ENCODE data around the gene ARHGEF33.
"Not testable (repeated sequence)": the region's sequence is repeated elsewhere in the genome, so short reads cannot be mapped to it uniquely, and the experiment has no call there.

ARHGEF33 gene

DNA sequence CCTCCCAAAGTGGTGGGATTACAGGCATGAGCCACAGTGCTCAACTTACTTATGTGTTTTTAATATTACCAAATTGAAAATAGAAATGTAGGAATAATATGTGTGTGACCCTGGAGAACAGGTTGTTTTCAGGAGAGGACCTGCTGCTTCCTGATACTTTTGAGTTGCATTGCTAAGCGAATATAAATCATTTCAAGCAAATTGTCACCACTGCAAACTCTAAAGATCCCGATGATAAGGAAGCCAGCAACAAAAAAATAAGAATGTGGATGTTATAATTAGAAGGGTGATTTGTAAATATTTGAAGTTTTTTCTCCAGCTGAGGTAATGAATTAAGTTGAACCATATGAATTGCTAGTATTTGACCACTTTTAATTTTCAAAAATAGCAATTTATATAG is 40.9 kb downstream of the ARHGEF33 start:
- H3K4me3 Mint-ChIP-seq, result no peak overlapping the region
- no peaks in the 10 kb centered on the region for H3K9me3 Mint-ChIP-seq
- H3K36me3 Mint-ChIP-seq (ENCODE audit: low read depth), result no peaks in the 10 kb centered on the region
- intact Hi-C loops (cut with micrococcal nuclease), result no loop called here
- peaks cover 5% of the 10 kb centered on the region for H3K4me1 Mint-ChIP-seq (ENCODE audit: low read depth)
- no peak overlapping the region for H3K27ac Mint-ChIP-seq
- H3K27me3 Mint-ChIP-seq, result peaks cover 1% of the 10 kb centered on the region

DNA sequence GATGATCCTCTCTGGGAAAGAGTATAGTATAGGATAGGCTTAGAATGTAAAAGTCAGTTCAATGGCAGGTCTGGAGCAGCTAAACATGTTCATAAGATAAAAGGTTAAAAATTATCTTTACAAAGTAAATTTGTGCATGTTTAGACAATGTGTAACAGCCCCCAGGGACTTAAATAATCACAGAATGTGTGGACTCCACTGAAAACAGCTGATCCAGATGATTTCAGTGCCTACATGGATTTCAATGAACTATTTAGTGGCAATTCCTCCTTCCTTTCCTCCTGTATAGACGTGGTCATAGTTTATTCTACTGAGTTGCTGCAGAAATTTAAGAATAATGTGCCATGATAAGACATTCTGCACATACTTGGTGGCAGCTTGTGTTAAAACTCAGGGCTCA is 42.9 kb downstream of the ARHGEF33 start:
- H3K36me3 Mint-ChIP-seq (ENCODE audit: low read depth), result no peaks in the 10 kb centered on the region
- H3K4me1 Mint-ChIP-seq (ENCODE audit: low read depth), result peaks cover 5% of the 10 kb centered on the region
- no peak overlapping the region for H3K27ac Mint-ChIP-seq
- H3K9me3 Mint-ChIP-seq, result no peaks in the 10 kb centered on the region
- intact Hi-C loops (cut with micrococcal nuclease), result no loop called here
- peaks cover 1% of the 10 kb centered on the region for H3K27me3 Mint-ChIP-seq
- no peak overlapping the region for H3K4me3 Mint-ChIP-seq

DNA sequence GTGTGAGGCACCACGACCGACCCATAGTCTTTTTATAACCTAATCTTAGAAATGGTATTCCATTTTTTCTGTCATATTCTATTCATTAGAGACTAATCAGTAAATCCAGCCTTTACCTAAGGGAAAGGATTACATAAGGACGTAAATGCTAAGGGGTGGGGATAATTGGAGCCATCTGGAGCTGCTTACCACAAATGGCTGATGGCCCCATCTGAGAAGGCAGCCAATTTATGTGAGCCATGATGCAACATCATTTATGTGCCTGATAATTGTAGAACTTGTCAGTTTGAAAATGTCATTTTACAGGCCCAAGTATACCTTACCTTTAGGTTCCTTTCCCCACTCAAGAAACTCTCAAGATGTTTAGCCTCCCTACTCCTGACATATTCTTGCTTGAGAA is 44.0 kb downstream of the ARHGEF33 start:
- Mint-ChIP-seq H3K36me3 (ENCODE audit: low read depth) (no peaks in the 10 kb centered on the region), H3K27me3 (peaks cover 1% of the 10 kb centered on the region)

DNA sequence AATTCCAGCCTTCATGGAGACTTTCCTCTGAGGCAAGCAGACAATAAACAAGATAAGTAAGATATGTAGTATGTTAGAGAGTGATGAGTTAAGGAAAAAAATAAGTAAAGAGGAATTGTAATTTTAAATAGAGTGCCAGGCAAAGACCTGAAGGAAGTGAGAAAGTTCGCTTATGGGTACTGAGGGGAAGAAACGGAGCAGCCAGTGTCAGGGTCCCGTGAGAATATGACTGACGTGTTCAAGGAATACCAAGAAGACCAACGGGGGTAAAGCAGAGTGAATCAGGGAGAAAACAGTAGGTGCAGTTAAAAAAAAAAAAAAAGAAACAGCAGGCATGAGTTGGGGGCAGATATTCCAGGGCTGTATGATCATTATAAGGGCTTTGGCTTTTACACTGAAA is 45.1 kb downstream of the ARHGEF33 start:
- H3K27ac Mint-ChIP-seq, result no peak overlapping the region
- no peaks in the 10 kb centered on the region for H3K36me3 Mint-ChIP-seq (ENCODE audit: low read depth)
- intact Hi-C loops (cut with micrococcal nuclease), result no loop called here
- H3K9me3 Mint-ChIP-seq, result no peaks in the 10 kb centered on the region
- peaks cover 1% of the 10 kb centered on the region for H3K27me3 Mint-ChIP-seq
- H3K4me1 Mint-ChIP-seq (ENCODE audit: low read depth), result peaks cover 5% of the 10 kb centered on the region
- H3K4me3 Mint-ChIP-seq, result no peak overlapping the region

More for the DNA sequence above, 44.0 kb downstream of the ARHGEF33 start:
- intact Hi-C loops (cut with micrococcal nuclease), result no loop called here
- Mint-ChIP-seq H3K4me1 (ENCODE audit: low read depth) (peaks cover 5% of the 10 kb centered on the region), H3K27ac (no peak overlapping the region), H3K4me3 (no peak overlapping the region), H3K9me3 (no peaks in the 10 kb centered on the region)

DNA sequence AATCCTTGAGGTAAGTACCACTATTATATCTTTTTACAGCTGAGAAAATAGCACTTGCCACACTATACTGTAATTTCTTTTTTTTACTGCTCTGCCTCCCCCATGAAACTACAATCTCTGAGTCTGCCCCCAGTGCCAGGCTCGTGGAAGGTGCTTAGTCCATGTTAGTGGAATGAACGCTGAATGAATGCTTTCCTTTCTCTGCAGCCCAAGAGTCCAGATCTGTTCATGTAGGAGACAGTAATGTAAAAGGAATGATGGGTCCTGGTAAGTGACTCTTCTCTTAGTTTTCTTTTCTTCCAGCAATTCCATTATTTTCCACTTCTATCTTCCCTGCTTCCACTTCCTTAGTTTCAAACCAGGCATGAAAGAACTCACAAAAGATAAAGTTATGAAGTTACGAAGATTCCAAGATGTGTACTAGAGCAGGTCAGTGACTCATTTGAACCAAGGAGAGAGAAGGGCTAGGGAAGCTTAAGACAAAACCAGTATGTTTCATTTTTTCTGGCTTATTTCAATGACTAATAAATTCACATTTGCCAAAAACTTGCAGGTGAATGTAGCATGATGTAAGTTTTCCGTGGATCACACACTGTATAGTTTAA is 46.0 kb downstream of the ARHGEF33 start:
- peaks cover 5% of the 10 kb centered on the region for H3K4me1 Mint-ChIP-seq (ENCODE audit: low read depth)
- no peak overlapping the region for H3K4me3 Mint-ChIP-seq
- no peaks in the 10 kb centered on the region for H3K36me3 Mint-ChIP-seq (ENCODE audit: low read depth)
- no peak overlapping the region for H3K27ac Mint-ChIP-seq
- H3K9me3 Mint-ChIP-seq, result no peaks in the 10 kb centered on the region
- intact Hi-C loops (cut with micrococcal nuclease), result no loop called here
- peaks cover 1% of the 10 kb centered on the region for H3K27me3 Mint-ChIP-seq

DNA sequence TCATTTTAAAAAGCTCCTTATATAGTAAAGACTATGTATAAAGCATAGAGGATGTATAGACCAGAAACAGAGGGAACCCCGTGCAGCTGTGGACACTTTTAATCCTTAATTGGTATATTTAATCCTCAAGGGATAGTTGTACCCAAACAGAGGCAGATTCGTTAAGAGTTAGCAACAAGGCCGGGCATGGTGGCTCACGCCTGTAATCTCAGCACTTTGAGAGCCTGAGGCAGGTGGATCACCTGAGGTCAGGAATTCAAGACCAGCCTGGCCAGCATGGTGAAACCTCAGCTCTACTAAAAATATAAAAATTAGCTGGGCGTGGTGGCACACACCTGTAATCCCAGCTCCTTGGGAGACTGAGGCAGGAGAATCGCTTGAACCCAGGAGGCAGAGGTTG is 46.8 kb downstream of the ARHGEF33 start:
- H3K27me3 Mint-ChIP-seq; intact Hi-C loops (cut with micrococcal nuclease); H3K4me3 Mint-ChIP-seq; H3K27ac Mint-ChIP-seq; H3K36me3 Mint-ChIP-seq (ENCODE audit: low read depth); H3K4me1 Mint-ChIP-seq (ENCODE audit: low read depth); H3K9me3 Mint-ChIP-seq: not testable (repeated sequence)

DNA sequence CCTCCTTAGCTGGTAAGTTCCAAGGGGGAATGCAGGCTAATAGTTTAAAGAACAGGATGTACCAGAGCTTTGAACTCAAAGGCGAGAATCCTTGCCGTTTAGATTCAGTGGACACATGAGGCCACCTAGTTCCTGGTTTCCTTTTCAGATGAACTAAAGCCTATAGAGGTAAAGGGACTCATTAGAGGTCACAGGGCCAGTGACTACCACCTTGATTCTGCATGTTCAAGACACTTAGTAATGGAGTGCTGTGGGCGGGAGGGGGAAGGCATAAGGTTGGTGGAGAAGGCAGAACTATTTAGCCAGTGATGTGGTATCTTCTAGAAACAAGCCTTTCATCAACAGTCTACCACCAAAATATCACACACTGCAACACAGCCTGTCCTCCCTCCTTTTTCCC is 47.9 kb downstream of the ARHGEF33 start:
- Mint-ChIP-seq H3K4me3 (no peak overlapping the region), H3K9me3 (no peaks in the 10 kb centered on the region), H3K36me3 (ENCODE audit: low read depth) (no peaks in the 10 kb centered on the region), H3K27ac (no peak overlapping the region), H3K4me1 (ENCODE audit: low read depth) (peaks cover 5% of the 10 kb centered on the region), H3K27me3 (peaks cover 4% of the 10 kb centered on the region)
- intact Hi-C loops (cut with micrococcal nuclease), result no loop called here

DNA sequence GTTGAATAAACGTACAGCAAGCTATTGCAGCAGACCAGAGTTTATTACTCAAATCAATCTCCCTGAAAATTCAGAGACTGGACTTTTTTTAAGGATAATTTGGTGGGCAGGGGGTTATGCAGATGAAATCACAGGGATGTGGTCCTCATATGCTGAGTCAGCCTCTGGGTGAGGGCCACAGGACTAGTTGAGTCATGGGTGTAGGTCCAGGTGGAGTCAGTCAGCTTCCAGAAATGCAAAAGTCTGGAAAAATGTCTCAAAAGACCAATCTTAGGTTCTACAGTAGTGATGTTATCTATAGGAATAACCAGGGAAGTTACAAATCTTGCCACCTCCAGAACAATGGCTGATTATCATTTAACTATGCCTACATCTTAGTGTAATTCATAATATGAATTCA is 51.1 kb downstream of the ARHGEF33 start:
- Mint-ChIP-seq H3K36me3 (ENCODE audit: low read depth) (no peaks in the 10 kb centered on the region), H3K4me1 (ENCODE audit: low read depth) (peaks cover 8% of the 10 kb centered on the region)
- intact Hi-C loops (cut with micrococcal nuclease), result no loop called here

DNA sequence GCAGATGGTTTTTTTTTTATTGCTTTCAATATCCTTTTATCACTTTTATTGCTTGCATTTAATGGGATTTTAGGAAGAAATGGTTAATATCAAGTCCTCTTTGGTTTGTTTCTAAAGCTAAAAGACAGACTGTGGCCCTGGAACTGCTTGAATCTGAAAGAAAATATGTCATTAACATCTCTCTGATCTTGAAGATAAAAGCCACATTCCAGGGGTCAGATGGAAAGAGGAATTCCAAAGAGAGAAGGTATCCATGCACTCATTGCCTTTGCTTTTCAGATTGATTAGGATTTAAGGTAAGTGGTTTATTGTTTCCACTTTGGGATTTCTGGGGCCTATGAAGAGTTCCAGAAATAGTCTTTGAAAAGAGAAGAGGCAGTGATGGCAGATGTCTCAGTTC is 54.1 kb downstream of the ARHGEF33 start:
- H3K27me3 Mint-ChIP-seq, result peaks cover 2% of the 10 kb centered on the region
- no peaks in the 10 kb centered on the region for H3K9me3 Mint-ChIP-seq
- H3K36me3 Mint-ChIP-seq (ENCODE audit: low read depth), result no peaks in the 10 kb centered on the region
- intact Hi-C loops (cut with micrococcal nuclease), result no loop called here
- H3K4me1 Mint-ChIP-seq (ENCODE audit: low read depth), result peaks cover 19% of the 10 kb centered on the region
- H3K27ac Mint-ChIP-seq, result no peak overlapping the region
- H3K4me3 Mint-ChIP-seq, result no peak overlapping the region

More for the DNA sequence above, 51.1 kb downstream of the ARHGEF33 start:
- Mint-ChIP-seq H3K4me3 (no peak overlapping the region), H3K27me3 (peaks cover 2% of the 10 kb centered on the region), H3K27ac (no peak overlapping the region), H3K9me3 (no peaks in the 10 kb centered on the region)

DNA sequence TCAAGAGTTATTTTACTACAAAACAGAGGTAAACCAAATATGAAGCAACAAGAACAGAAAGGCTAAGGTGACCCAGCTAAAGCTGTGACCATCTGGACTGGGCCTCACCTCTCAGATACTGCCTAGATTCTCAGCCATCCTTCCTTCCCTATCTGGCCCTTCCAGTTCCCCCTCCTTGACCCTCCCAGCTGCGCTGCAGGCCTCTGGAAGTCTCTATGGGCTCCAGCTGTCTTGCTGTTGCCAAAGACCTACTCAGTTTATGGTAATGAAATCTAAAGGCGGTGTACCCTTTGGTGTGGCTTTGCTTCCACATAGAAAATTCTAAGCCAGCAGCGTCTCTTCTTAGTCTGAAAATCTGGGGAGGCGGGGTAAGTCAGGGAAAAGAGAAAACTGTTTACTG is 55.7 kb downstream of the ARHGEF33 start:
- Mint-ChIP-seq H3K9me3 (peaks cover 11% of the 10 kb centered on the region), H3K4me3 (no peak overlapping the region), H3K4me1 (ENCODE audit: low read depth) (peaks cover 30% of the 10 kb centered on the region), H3K36me3 (ENCODE audit: low read depth) (no peaks in the 10 kb centered on the region), H3K27me3 (peaks cover 2% of the 10 kb centered on the region), H3K27ac (peak overlapping the region; percentile 69)
- intact Hi-C loops (cut with micrococcal nuclease), result no loop called here

DNA sequence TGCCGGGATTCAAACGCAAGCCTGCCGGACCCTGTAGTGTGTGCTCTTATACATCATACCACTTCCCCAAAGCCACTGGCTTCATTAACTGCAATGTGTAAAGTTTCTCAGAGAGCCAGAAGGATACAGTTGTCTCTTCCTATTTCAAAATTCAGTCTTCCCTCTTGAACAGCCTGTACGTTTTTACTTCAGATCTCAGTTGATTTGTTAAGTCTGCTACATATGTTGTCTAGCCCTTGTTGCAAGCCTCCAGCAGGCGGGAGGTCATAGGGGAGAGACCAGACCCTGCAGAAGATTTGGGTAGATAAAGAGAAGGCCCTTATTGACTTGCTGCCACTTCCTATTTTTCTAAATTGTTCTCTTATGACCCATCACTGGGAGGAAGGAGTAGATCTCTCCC is 56.2 kb downstream of the ARHGEF33 start:
- H3K27ac Mint-ChIP-seq, result peak overlapping the region; percentile 69
- H3K9me3 Mint-ChIP-seq, result peaks cover 11% of the 10 kb centered on the region
- H3K36me3 Mint-ChIP-seq (ENCODE audit: low read depth), result no peaks in the 10 kb centered on the region
- H3K27me3 Mint-ChIP-seq, result peaks cover 2% of the 10 kb centered on the region
- H3K4me1 Mint-ChIP-seq (ENCODE audit: low read depth), result peaks cover 30% of the 10 kb centered on the region
- H3K4me3 Mint-ChIP-seq, result no peak overlapping the region
- intact Hi-C loops (cut with micrococcal nuclease), result loop anchor here (2.0 kb wide), 1 partner anchor 285 kb away; no protein-coding TSS in a partner anchor

DNA sequence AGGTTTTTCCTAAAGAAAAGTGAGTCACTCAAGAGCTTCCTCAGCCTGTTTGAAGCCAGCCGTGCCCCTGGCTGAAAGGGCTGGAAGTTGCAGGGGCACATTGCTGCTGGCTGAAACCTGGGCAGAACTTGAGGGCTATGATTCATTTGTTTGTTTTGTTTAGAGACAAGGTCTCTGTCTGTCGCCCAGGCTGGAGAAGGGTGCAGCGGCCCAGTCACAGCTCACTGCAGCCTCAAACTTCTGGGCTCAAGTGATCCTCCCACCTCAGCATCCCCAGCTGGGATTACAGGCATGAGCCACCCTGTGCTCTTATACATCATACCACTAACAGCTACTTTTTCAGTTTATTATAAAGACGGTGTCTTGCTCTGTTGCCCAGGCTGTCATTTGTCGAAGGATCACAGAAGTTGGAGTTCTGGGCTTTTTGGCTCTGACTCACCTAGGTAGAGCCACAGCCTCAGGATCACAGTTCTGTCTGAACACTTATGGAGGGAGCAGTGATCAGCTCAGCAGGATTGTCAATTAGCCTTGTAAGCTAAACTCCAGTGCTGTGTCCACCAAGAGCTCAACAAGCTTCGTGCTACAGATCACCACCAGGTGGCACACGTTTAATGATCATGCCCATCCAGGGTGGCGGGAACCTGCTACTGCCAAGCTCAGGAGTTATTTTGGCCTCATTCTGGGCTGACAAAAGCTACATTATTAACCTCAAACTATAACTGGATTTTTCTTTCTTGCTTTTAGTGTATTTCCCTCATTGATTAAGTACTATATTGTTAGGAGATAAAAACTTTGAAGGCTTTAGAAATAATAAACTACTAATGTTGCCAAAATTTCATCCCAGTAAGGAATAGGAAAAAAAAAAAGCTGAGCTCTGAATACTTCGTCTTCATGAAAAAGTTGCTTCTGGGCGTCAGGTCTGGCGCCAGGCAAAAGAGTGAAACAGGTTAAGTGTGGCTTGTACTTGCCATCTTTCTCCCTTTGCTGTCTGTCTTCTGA is 57.9 kb downstream of the ARHGEF33 start:
- no peak overlapping the region for H3K27ac Mint-ChIP-seq
- no peak overlapping the region for H3K4me3 Mint-ChIP-seq
- intact Hi-C loops (cut with micrococcal nuclease), result loop anchor here (2.0 kb wide), 1 partner anchor 283 kb away; no protein-coding TSS in a partner anchor
- no peaks in the 10 kb centered on the region for H3K27me3 Mint-ChIP-seq
- no peaks in the 10 kb centered on the region for H3K36me3 Mint-ChIP-seq (ENCODE audit: low read depth)
- peaks cover 11% of the 10 kb centered on the region for H3K9me3 Mint-ChIP-seq
- H3K4me1 Mint-ChIP-seq (ENCODE audit: low read depth), result peaks cover 30% of the 10 kb centered on the region

DNA sequence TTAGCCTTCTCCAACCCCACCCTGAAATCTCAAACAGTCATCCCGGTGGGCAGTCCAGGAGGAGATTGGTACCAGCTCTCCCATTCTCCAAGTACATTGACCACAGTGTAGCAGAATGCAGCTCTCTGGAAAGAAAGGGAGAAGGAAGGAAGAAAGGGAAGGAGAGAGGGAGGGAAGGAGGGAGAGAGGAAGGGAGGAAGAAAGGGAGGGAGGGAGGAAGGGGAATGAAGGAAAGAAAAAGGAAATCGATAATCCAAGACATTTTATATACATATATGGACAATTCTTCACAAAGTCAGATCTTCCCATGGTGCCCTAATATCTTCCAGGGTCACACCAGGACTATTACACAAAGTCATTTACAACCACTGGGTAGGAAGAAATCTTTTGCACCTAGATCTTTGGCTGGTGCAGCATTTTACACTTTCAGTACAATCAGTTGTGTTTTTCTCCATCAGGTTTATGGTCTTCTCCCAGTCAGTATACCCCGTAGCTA is 58.8 kb downstream of the ARHGEF33 start:
- Mint-ChIP-seq H3K9me3 (peaks cover 11% of the 10 kb centered on the region), H3K27me3 (no peaks in the 10 kb centered on the region), H3K36me3 (ENCODE audit: low read depth) (no peaks in the 10 kb centered on the region), H3K4me3 (no peak overlapping the region), H3K4me1 (ENCODE audit: low read depth) (peaks cover 30% of the 10 kb centered on the region), H3K27ac (no peak overlapping the region)
- intact Hi-C loops (cut with micrococcal nuclease), result no loop called here

DNA sequence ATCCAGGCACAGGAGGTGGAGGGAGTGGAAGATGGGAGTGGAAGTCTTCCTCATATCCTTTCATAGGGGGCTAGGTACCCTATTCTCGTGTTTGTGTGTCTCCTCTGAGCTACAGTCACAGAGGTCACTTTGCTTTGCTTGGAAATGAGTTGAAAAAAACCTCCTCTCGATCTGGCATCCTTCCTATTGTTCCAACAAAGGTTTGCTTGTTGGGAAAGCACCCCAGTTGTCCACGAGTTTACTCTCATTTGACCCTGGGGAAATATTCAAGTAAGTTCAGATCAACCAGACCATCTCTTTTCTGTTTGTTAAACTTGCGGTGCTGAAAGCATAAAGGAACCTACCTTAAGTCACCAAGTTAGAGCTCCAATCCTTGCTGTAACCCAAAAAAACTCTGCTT is 59.3 kb downstream of the ARHGEF33 start:
- Mint-ChIP-seq H3K27me3 (no peaks in the 10 kb centered on the region), H3K36me3 (ENCODE audit: low read depth) (no peaks in the 10 kb centered on the region), H3K4me1 (ENCODE audit: low read depth) (peaks cover 30% of the 10 kb centered on the region), H3K4me3 (no peak overlapping the region), H3K27ac (peak overlapping the region; percentile 23), H3K9me3 (peaks cover 11% of the 10 kb centered on the region)
- intact Hi-C loops (cut with micrococcal nuclease), result no loop called here

Measured in dendritic cell treated with granulocyte-macrophage colony-stimulating factor and Interleukin-4, amounts not matched to agents 40 ng/mL and 50 ng/mL, for 4 days (primary cell).